ENCODE measurements around the gene SUN5.

SUN5 gene

GRCh38 chr20:32946629-32947028 lies 57.6 kb downstream of the SUN5 start:
- TF ChIP-seq POLR2A (IDR thresholded peaks at IDR 0.05; ENCODE audit: low read depth, low read length): no peak
- DNase-seq (ENCODE audit: insufficient read length, low spot score): no peak
- FAIRE-seq: peak; percentile 20

GRCh38 chr20:32945710-32946221 lies 58.5 kb downstream of the SUN5 start:
- FAIRE-seq (peak; percentile 57), DNase-seq (ENCODE audit: insufficient read length, low spot score) (peak; percentile 28)
- TF ChIP-seq POLR2A (IDR thresholded peaks at IDR 0.05; ENCODE audit: low read depth, low read length): no peak

GRCh38 chr20:32943490-32944052 lies 60.7 kb downstream of the SUN5 start:
- no peak for FAIRE-seq
- no peak for TF ChIP-seq POLR2A (IDR thresholded peaks at IDR 0.05; ENCODE audit: low read depth, low read length)
- no peak for DNase-seq (ENCODE audit: insufficient read length, low spot score)

- no peak for DNase-seq (ENCODE audit: insufficient read length, low spot score)
- no peak for FAIRE-seq
- TF ChIP-seq POLR2A (IDR thresholded peaks at IDR 0.05; ENCODE audit: low read depth, low read length): no peak
These were observed 62.9 kb downstream of the SUN5 start for GRCh38 chr20:32941155-32941885.

- no peak for FAIRE-seq
- DNase-seq (ENCODE audit: insufficient read length, low spot score): no peak
- TF ChIP-seq POLR2A (IDR thresholded peaks at IDR 0.05; ENCODE audit: low read depth, low read length): no peak
These were observed 69.7 kb downstream of the SUN5 start for GRCh38 chr20:32934580-32934979.

Data from H54 (cell line).